ENCODE measurements around the gene PPP1R1B. TPM values are rescaled to one million over a fixed set of nuclear protein-coding genes. Genes with fewer than 3 reads are reported as not detected.

PPP1R1B gene
- total RNA-seq, 1 donor, result not detected

- Histone ChIP-seq H3K27me3 (ENCODE audit: insufficient read depth, low read length) (peaks cover 21% of the 10 kb centered on the region), H3K4me3 (ENCODE audit: low read length) (no peak overlapping the region), H3K4me1 (ENCODE audit: insufficient read depth, low read length) (peaks cover 26% of the 10 kb centered on the region), H3K9me3 (ENCODE audit: low read depth, low read length) (no peaks in the 10 kb centered on the region)
Measured at GRCh38 chr17:39669897-39670735, 43.4 kb downstream of the PPP1R1B start.

GRCh38 chr17:39670746-39671145 is 44.0 kb downstream of the PPP1R1B start:
- no peak overlapping the region for H3K4me3 ChIP-seq (ENCODE audit: low read length)
- no peaks in the 10 kb centered on the region for H3K9me3 ChIP-seq (ENCODE audit: low read depth, low read length)
- H3K4me1 ChIP-seq (ENCODE audit: insufficient read depth, low read length), result peaks cover 33% of the 10 kb centered on the region
- H3K27me3 ChIP-seq (ENCODE audit: insufficient read depth, low read length), result peaks cover 21% of the 10 kb centered on the region

GRCh38 chr17:39671651-39672521 is 45.1 kb downstream of the PPP1R1B start:
- Histone ChIP-seq H3K4me1 (ENCODE audit: insufficient read depth, low read length) (peaks cover 42% of the 10 kb centered on the region), H3K4me3 (ENCODE audit: low read length) (no peak overlapping the region), H3K27me3 (ENCODE audit: insufficient read depth, low read length) (peaks cover 15% of the 10 kb centered on the region), H3K9me3 (ENCODE audit: low read depth, low read length) (no peaks in the 10 kb centered on the region)

GRCh38 chr17:39672522-39673334 is 46.0 kb downstream of the PPP1R1B start:
- Histone ChIP-seq H3K9me3 (ENCODE audit: low read depth, low read length) (no peaks in the 10 kb centered on the region), H3K27me3 (ENCODE audit: insufficient read depth, low read length) (peaks cover 8% of the 10 kb centered on the region), H3K4me1 (ENCODE audit: insufficient read depth, low read length) (peaks cover 43% of the 10 kb centered on the region), H3K4me3 (ENCODE audit: low read length) (no peak overlapping the region)

- Histone ChIP-seq H3K4me1 (ENCODE audit: insufficient read depth, low read length) (peaks cover 46% of the 10 kb centered on the region), H3K4me3 (ENCODE audit: low read length) (no peak overlapping the region), H3K9me3 (ENCODE audit: low read depth, low read length) (no peaks in the 10 kb centered on the region), H3K27me3 (ENCODE audit: insufficient read depth, low read length) (peaks cover 7% of the 10 kb centered on the region)
Measured at GRCh38 chr17:39673335-39674081, 46.8 kb downstream of the PPP1R1B start.

- peaks cover 4% of the 10 kb centered on the region for H3K27me3 ChIP-seq (ENCODE audit: insufficient read depth, low read length)
- H3K4me1 ChIP-seq (ENCODE audit: insufficient read depth, low read length), result peaks cover 49% of the 10 kb centered on the region
- H3K4me3 ChIP-seq (ENCODE audit: low read length), result no peak overlapping the region
- no peaks in the 10 kb centered on the region for H3K9me3 ChIP-seq (ENCODE audit: low read depth, low read length)
Measured at GRCh38 chr17:39674179-39674578, 47.4 kb downstream of the PPP1R1B start.

- H3K4me3 ChIP-seq (ENCODE audit: low read length), result no peak overlapping the region
Measured at GRCh38 chr17:39674702-39675389, 48.1 kb downstream of the PPP1R1B start.

GRCh38 chr17:39675390-39676082 is 48.8 kb downstream of the PPP1R1B start:
- Histone ChIP-seq H3K4me3 (ENCODE audit: low read length) (no peak overlapping the region), H3K4me1 (ENCODE audit: insufficient read depth, low read length) (peaks cover 63% of the 10 kb centered on the region), H3K27me3 (ENCODE audit: insufficient read depth, low read length) (no peaks in the 10 kb centered on the region), H3K9me3 (ENCODE audit: low read depth, low read length) (no peaks in the 10 kb centered on the region)

More at GRCh38 chr17:39674702-39675389, 48.1 kb downstream of the PPP1R1B start:
- H3K9me3 ChIP-seq (ENCODE audit: low read depth, low read length), result no peaks in the 10 kb centered on the region
- no peaks in the 10 kb centered on the region for H3K27me3 ChIP-seq (ENCODE audit: insufficient read depth, low read length)
- peaks cover 56% of the 10 kb centered on the region for H3K4me1 ChIP-seq (ENCODE audit: insufficient read depth, low read length)

- peaks cover 69% of the 10 kb centered on the region for H3K4me1 ChIP-seq (ENCODE audit: insufficient read depth, low read length)
- H3K9me3 ChIP-seq (ENCODE audit: low read depth, low read length), result no peaks in the 10 kb centered on the region
- no peaks in the 10 kb centered on the region for H3K27me3 ChIP-seq (ENCODE audit: insufficient read depth, low read length)
- H3K4me3 ChIP-seq (ENCODE audit: low read length), result no peak overlapping the region
Measured at GRCh38 chr17:39676198-39676819, 49.6 kb downstream of the PPP1R1B start.

GRCh38 chr17:39677072-39677471 is 50.3 kb downstream of the PPP1R1B start:
- Histone ChIP-seq H3K27me3 (ENCODE audit: insufficient read depth, low read length) (no peaks in the 10 kb centered on the region), H3K4me3 (ENCODE audit: low read length) (no peak overlapping the region), H3K4me1 (ENCODE audit: insufficient read depth, low read length) (peaks cover 69% of the 10 kb centered on the region), H3K9me3 (ENCODE audit: low read depth, low read length) (no peaks in the 10 kb centered on the region)

- no peak overlapping the region for H3K4me3 ChIP-seq (ENCODE audit: low read length)
- peaks cover 69% of the 10 kb centered on the region for H3K4me1 ChIP-seq (ENCODE audit: insufficient read depth, low read length)
- H3K27me3 ChIP-seq (ENCODE audit: insufficient read depth, low read length), result no peaks in the 10 kb centered on the region
Measured at GRCh38 chr17:39677542-39678339, 51.0 kb downstream of the PPP1R1B start.

GRCh38 chr17:39678340-39679116 is 51.8 kb downstream of the PPP1R1B start:
- H3K27me3 ChIP-seq (ENCODE audit: insufficient read depth, low read length), result no peaks in the 10 kb centered on the region
- peaks cover 69% of the 10 kb centered on the region for H3K4me1 ChIP-seq (ENCODE audit: insufficient read depth, low read length)
- H3K9me3 ChIP-seq (ENCODE audit: low read depth, low read length), result no peaks in the 10 kb centered on the region
- H3K4me3 ChIP-seq (ENCODE audit: low read length), result no peak overlapping the region

More at GRCh38 chr17:39677542-39678339, 51.0 kb downstream of the PPP1R1B start:
- H3K9me3 ChIP-seq (ENCODE audit: low read depth, low read length), result no peaks in the 10 kb centered on the region

Data from mononuclear cell (primary cell).